Naive thymus-derived CD8-positive, alpha-beta T cell (primary cell): ENCODE results near the gene AP3S2. TPM values are rescaled to one million over a fixed set of nuclear protein-coding genes. Genes with fewer than 3 reads are reported as not detected.
"Not testable (repeated sequence)": the region's sequence is repeated elsewhere in the genome, so short reads cannot be mapped to it uniquely, and the experiment has no call there.

Experiments
- ATAC-seq, 2 donors: fragments of 150-1000 bp; cut with Tn5 transposase in 1 of 2; sonication (Bioruptor Pico), chemical (Tn5 transposase) in 1 of 2; 1 replicate in 1 of 2; 2 replicates in 1 of 2; pipeline ENCODE4 v1.10.0; 2021; ENCODE audit warnings: mild to moderate bottlenecking in 2 of 2, moderate library complexity in 2 of 2
- POLR2A ChIA-PET: fragments of 350-600 bp; sonication (Branson Sonifier 250); formaldehyde crosslinking; loops from one replicate; lab custom pipeline; 2021; ENCODE audit warnings: antibody characterized with exemption; lab: Charles Lee
- DNase-seq, 10 donors: peaks; one replicate each; pipeline versions ENCODE4 v3.0.0 to v3.0.0-alpha.2; 2020 to 2022
- H3K27ac Mint-ChIP-seq, 10 donors: one replicate each; pipeline ENCODE4 v1.8.0; 2020 to 2022; ENCODE audit warnings: mild to moderate bottlenecking in 10 of 10, mixed read lengths in 10 of 10, moderate library complexity in 4 of 10, inconsistent platforms in 1 of 10
- H3K27me3 Mint-ChIP-seq, 5 donors: one replicate each; pipeline ENCODE4 v1.8.0; 2021 to 2022; ENCODE audit warnings: mixed read lengths in 5 of 5
- H3K36me3 Mint-ChIP-seq, 3 donors: one replicate each; pipeline ENCODE4 v1.8.0; 2020 to 2022; ENCODE audit warnings: mixed read lengths in 3 of 3, mild to moderate bottlenecking in 2 of 3, inconsistent platforms in 1 of 3
- H3K4me1 Mint-ChIP-seq, 4 donors: one replicate each; pipeline ENCODE4 v1.8.0; 2021 to 2022; ENCODE audit warnings: mixed read lengths in 4 of 4
- H3K4me3 Mint-ChIP-seq, 10 donors: one replicate each; pipeline ENCODE4 v1.8.0; 2020 to 2022; ENCODE audit warnings: mild to moderate bottlenecking in 10 of 10, mixed read lengths in 10 of 10, moderate library complexity in 6 of 10, inconsistent platforms in 1 of 10
- H3K9me3 Mint-ChIP-seq, 9 donors: one replicate each; pipeline ENCODE4 v1.8.0; 2020 to 2022; ENCODE audit warnings: mixed read lengths in 9 of 9, mild to moderate bottlenecking in 3 of 9, inconsistent platforms in 1 of 9, moderate library complexity in 1 of 9
- polyA plus RNA-seq, 3 donors: library from polyadenylated mRNA; unstranded; fragments of 300-500 nt; fragmentation: Illumina TruSeq; gene quantifications; one replicate each; pipeline ENCODE4 v1.2.3, GENCODE V29; 2021
- total RNA-seq, 8 experiments: library from RNA in 2 of 8; stranded (reverse) in 2 of 8; gene quantifications; one replicate each; pipeline ENCODE4 v1.2.3 and lab custom pipeline; 2021 to 2026

AP3S2 gene
- total and polyA plus RNA-seq, 5 experiments from 2014 or later, result 29.4 to 40.7 (median 36.9) TPM

GRCh38 chr15:89899951-89900567 is 6.3 kb upstream of the AP3S2 start:
- POLR2A ChIA-PET, result interaction anchor here (0.6 kb wide), 1 partner anchor 172 kb away, joined by 3 read pairs; no protein-coding TSS in a partner anchor
- Mint-ChIP-seq H3K27me3 (peaks cover 0 to 4% (median 0%) of the 10 kb centered on the region in 5 donors), H3K36me3 (no peaks in the 10 kb centered on the region), H3K27ac (peak overlapping the region in 2 of 10 donors; percentile 5 to 78), H3K9me3 (no peaks in the 10 kb centered on the region), H3K4me3 (no peak overlapping the region), H3K4me1 (peaks cover 0 to 4% (median under 1%) of the 10 kb centered on the region in 4 donors)
- ATAC-seq (no peak), DNase-seq (no peak)

GRCh38 chr15:89899295-89899945 is 5.6 kb upstream of the AP3S2 start:
- H3K27ac Mint-ChIP-seq, result peak overlapping the region in 2 of 10 donors; percentile 5 to 78
- H3K4me3 Mint-ChIP-seq, result no peak overlapping the region
- ATAC-seq, result no peak
- H3K9me3 Mint-ChIP-seq, result no peaks in the 10 kb centered on the region
- DNase-seq, result no peak
- H3K36me3 Mint-ChIP-seq, result no peaks in the 10 kb centered on the region
- H3K4me1 Mint-ChIP-seq, result peaks cover 4 to 6% (median 5%) of the 10 kb centered on the region in 4 donors
- peaks cover 0 to 4% (median 0%) of the 10 kb centered on the region in 5 donors for H3K27me3 Mint-ChIP-seq
- POLR2A ChIA-PET, result interaction anchor here (0.6 kb wide), 1 partner anchor 172 kb away, joined by 3 read pairs; no protein-coding TSS in a partner anchor

- no peaks in the 10 kb centered on the region for H3K9me3 Mint-ChIP-seq
- H3K27me3 Mint-ChIP-seq, result peaks cover 0 to 4% (median 0%) of the 10 kb centered on the region in 5 donors
- ATAC-seq (peak; percentile 56 to 65), DNase-seq (peak; percentile 13 to 71 (median 40))
- no peak overlapping the region for H3K4me3 Mint-ChIP-seq
- H3K36me3 Mint-ChIP-seq, result no peaks in the 10 kb centered on the region
- peaks cover 6 to 9% (median 8%) of the 10 kb centered on the region in 4 donors for H3K4me1 Mint-ChIP-seq
- POLR2A ChIA-PET, result interaction anchor here (0.7 to 1.1 kb wide), 2 partner anchors 80 to 103 kb away, joined by 3 to 6 read pairs; no protein-coding TSS in a partner anchor
- H3K27ac Mint-ChIP-seq, result no peak overlapping the region
These were observed 5.0 kb upstream of the AP3S2 start for GRCh38 chr15:89898614-89899294.

- POLR2A ChIA-PET, result interaction anchor here (0.7 to 1.1 kb wide), 3 partner anchors 81 to 374 kb away, joined by 3 to 6 read pairs (median 3); no protein-coding TSS in a partner anchor
- H3K27ac Mint-ChIP-seq, result no peak overlapping the region
- H3K4me3 Mint-ChIP-seq, result no peak overlapping the region
These were observed 4.4 kb upstream of the AP3S2 start for GRCh38 chr15:89898146-89898545.

GRCh38 chr15:89893027-89893426 is 767 bp downstream of the AP3S2 start:
- POLR2A ChIA-PET, result interaction anchor here (1.8 to 2.0 kb wide), 2 partner anchors 109 to 206 kb away, joined by 7 to 9 read pairs; partner anchors contain the start of gene ZNF710
- ATAC-seq, result no peak
- peak overlapping the region in 7 of 10 donors; percentile 92 to 97 (median 95) for H3K27ac Mint-ChIP-seq
- H3K27me3 Mint-ChIP-seq, result no peaks in the 10 kb centered on the region
- H3K36me3 Mint-ChIP-seq, result peaks cover 0 to 14% (median 9%) of the 10 kb centered on the region in 3 donors
- no peak for DNase-seq
- peak overlapping the region; percentile 93 to 99 (median 97) for H3K4me3 Mint-ChIP-seq
- H3K9me3 Mint-ChIP-seq, result no peaks in the 10 kb centered on the region
- H3K4me1 Mint-ChIP-seq, result peaks cover 8 to 42% (median 35%) of the 10 kb centered on the region in 4 donors

More at GRCh38 chr15:89898146-89898545, 4.4 kb upstream of the AP3S2 start:
- Mint-ChIP-seq H3K36me3 (no peaks in the 10 kb centered on the region), H3K27me3 (peaks cover 0 to 4% (median 0%) of the 10 kb centered on the region in 5 donors), H3K9me3 (no peaks in the 10 kb centered on the region), H3K4me1 (peaks cover 7 to 15% (median 13%) of the 10 kb centered on the region in 4 donors)
- ATAC-seq (no peak), DNase-seq (no peak)

DNA sequence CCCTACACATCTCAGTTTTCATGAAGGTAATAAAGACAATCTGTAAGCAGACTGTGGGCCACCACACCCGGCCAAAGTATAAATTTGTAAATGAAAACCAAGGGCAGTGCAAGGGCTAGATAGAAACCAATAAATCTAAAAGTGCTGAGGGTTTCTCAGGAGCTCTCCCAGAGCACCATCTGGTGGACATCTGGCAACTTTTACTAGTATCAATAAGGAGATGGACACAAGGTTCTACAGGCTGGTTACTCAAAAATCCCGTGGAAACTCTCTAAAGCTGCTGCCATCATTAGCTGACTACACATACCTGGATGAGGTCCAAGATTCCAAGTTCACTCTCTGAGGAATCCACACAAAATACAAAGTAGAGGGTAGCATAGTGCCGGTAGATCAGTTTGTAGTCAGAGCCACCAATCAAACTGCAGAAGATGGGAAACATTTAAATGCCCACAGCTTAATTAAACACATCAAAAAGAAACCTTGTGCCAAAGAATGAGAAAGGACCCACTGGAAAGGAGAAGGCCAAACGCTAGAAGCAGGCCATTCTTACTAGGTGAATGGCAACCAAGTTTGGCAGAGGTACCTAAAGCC is 5.5 kb downstream of the AP3S2 start:
- Mint-ChIP-seq H3K9me3 (no peaks in the 10 kb centered on the region), H3K27ac (no peak overlapping the region), H3K27me3 (no peaks in the 10 kb centered on the region), H3K4me1 (peaks cover 5 to 29% (median 23%) of the 10 kb centered on the region in 4 donors), H3K4me3 (no peak overlapping the region), H3K36me3 (peaks cover 0 to 44% (median 18%) of the 10 kb centered on the region in 3 donors)
- POLR2A ChIA-PET, result interaction anchor here (0.9 kb wide), 1 partner anchor 146 kb away, joined by 4 read pairs; no protein-coding TSS in a partner anchor
- ATAC-seq, result no peak
- DNase-seq, result no peak

GRCh38 chr15:89885611-89886010 is 8.2 kb downstream of the AP3S2 start:
- H3K4me1 Mint-ChIP-seq, result peaks cover 3 to 7% (median 5%) of the 10 kb centered on the region in 4 donors
- no peak overlapping the region for H3K27ac Mint-ChIP-seq
- POLR2A ChIA-PET, result no interaction called here
- H3K36me3 Mint-ChIP-seq, result peaks cover 0 to 67% (median 18%) of the 10 kb centered on the region in 3 donors
- no peak overlapping the region for H3K4me3 Mint-ChIP-seq
- DNase-seq, result no peak
- H3K9me3 Mint-ChIP-seq, result no peaks in the 10 kb centered on the region
- H3K27me3 Mint-ChIP-seq, result no peaks in the 10 kb centered on the region
- no peak for ATAC-seq

GRCh38 chr15:89885179-89885578 is 8.6 kb downstream of the AP3S2 start:
- H3K4me1 Mint-ChIP-seq, H3K27me3 Mint-ChIP-seq, H3K4me3 Mint-ChIP-seq, H3K9me3 Mint-ChIP-seq, H3K27ac Mint-ChIP-seq, DNase-seq, ATAC-seq: not testable (repeated sequence)
- H3K36me3 Mint-ChIP-seq, result peaks cover 0 to 71% (median 18%) of the 10 kb centered on the region in 3 donors
- POLR2A ChIA-PET, result interaction anchor here (0.7 kb wide), 1 partner anchor 95 kb away, joined by 3 read pairs; no protein-coding TSS in a partner anchor

DNA sequence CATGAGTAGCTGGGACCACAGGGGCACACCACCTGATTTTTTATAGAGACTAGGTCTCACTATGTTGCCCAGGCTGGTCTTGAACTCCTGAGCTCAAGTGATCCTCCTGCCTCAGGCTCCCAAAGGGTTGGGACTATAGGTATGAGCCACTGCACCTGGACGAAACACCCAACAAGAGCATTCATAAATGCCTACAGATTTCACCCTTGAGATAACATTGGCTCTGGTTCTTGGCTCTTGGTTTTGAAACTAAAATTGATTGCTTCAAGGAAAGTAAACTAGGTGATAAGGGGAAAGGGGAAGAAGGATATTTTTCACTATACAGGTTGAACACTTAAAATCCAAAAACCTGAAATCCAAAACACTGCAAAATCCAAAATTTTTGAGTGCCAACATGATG is 10.3 kb downstream of the AP3S2 start:
- H3K27ac Mint-ChIP-seq, result no peak overlapping the region
- ATAC-seq (no peak), DNase-seq (no peak)
- no peaks in the 10 kb centered on the region for H3K9me3 Mint-ChIP-seq
- POLR2A ChIA-PET, result no interaction called here
- peaks cover 0 to 74% (median 14%) of the 10 kb centered on the region in 3 donors for H3K36me3 Mint-ChIP-seq
- H3K4me1 Mint-ChIP-seq, result peaks cover 0 to 2% (median 0%) of the 10 kb centered on the region in 4 donors
- no peak overlapping the region for H3K4me3 Mint-ChIP-seq
- H3K27me3 Mint-ChIP-seq, result no peaks in the 10 kb centered on the region

- no peak for DNase-seq
- POLR2A ChIA-PET, result no interaction called here
- Mint-ChIP-seq H3K9me3 (no peaks in the 10 kb centered on the region), H3K4me3 (no peak overlapping the region), H3K27ac (peak overlapping the region in 1 of 10 donors; percentile 38), H3K36me3 (peaks cover 0 to 86% (median 8%) of the 10 kb centered on the region in 3 donors), H3K27me3 (no peaks in the 10 kb centered on the region), H3K4me1 (peaks cover 0 to 1% (median 0%) of the 10 kb centered on the region in 4 donors)
- no peak for ATAC-seq
These were observed 13.1 kb downstream of the AP3S2 start for GRCh38 chr15:89880727-89881126.

GRCh38 chr15:89878323-89878722 is 15.5 kb downstream of the AP3S2 start:
- Mint-ChIP-seq H3K27me3 (no peaks in the 10 kb centered on the region), H3K4me1 (peaks cover 0 to 10% (median 4%) of the 10 kb centered on the region in 4 donors), H3K27ac (no peak overlapping the region), H3K4me3 (no peak overlapping the region), H3K9me3 (no peaks in the 10 kb centered on the region), H3K36me3 (peaks cover 0 to 76% (median 0%) of the 10 kb centered on the region in 3 donors)
- DNase-seq (no peak), ATAC-seq (no peak)
- POLR2A ChIA-PET, result interaction anchor here (0.8 kb wide), 1 partner anchor 120 kb away, joined by 3 read pairs; no protein-coding TSS in a partner anchor

DNA sequence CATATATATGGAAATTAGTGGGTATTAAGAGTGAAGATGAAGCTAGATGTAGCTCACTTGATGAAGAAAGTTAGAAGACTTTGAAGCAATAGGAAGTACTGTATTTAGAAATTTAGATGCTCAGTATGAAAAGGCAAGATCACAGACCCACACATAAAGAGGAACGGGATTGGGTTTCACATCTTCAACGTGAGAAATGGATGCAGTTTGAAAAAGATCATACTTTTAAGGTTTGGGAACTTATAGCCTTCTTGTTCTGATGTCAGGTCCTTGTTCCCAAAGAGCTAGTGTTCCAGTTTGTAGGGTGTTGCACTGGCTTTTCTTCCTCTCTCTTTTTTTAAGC is 16.7 kb downstream of the AP3S2 start:
- no peak for ATAC-seq
- Mint-ChIP-seq H3K9me3 (no peaks in the 10 kb centered on the region), H3K4me3 (no peak overlapping the region), H3K4me1 (peaks cover 0 to 10% (median 4%) of the 10 kb centered on the region in 4 donors), H3K27ac (peak overlapping the region in 4 of 10 donors; percentile 2 to 59 (median 31)), H3K27me3 (no peaks in the 10 kb centered on the region), H3K36me3 (peaks cover 0 to 65% (median 0%) of the 10 kb centered on the region in 3 donors)
- no peak for DNase-seq
- POLR2A ChIA-PET, result no interaction called here
